ENCODE data around the gene TTC39B. TPM values are rescaled to one million over a fixed set of nuclear protein-coding genes. Genes with fewer than 3 reads are reported as not detected.

Gene TTC39B
- total RNA-seq, 2 donors from 2014 or later: 5.3 to 6.0 TPM

- DNase-seq (no peak), ATAC-seq (no peak)
- no peak overlapping the region for H3K4me3 ChIP-seq
- intact Hi-C loops (cut with DNase I): loop anchor here (10.0 kb wide), 1 partner anchor 143 kb away; no protein-coding TSS in a partner anchor
- WGBS, 2 donors: 86 to 93% methylated on average over 7 of the region's 7 CpGs
- no peaks in the 10 kb centered on the region for H3K36me3 ChIP-seq (replicated peaks in 1 of 2; ENCODE audit: insufficient read depth in 1 of 2, low read depth in 2 of 2)
- TF ChIP-seq CTCF (IDR thresholded peaks at IDR 0.05) (no peak), POLR2A (IDR thresholded peaks at IDR 0.05) (no peak)
- H3K27ac ChIP-seq: no peak overlapping the region
- no peaks in the 10 kb centered on the region for H3K9me3 ChIP-seq
- no peaks in the 10 kb centered on the region for H3K27me3 ChIP-seq
- H3K4me1 ChIP-seq: no peaks in the 10 kb centered on the region
Measured at GRCh38 chr9:15271403-15271802, 35.6 kb downstream of the TTC39B start.

GRCh38 chr9:15268782-15269181 lies 38.2 kb downstream of the TTC39B start:
- intact Hi-C loops (cut with DNase I): no loop called here
- DNase-seq: no peak
- no peak for TF ChIP-seq POLR2A (IDR thresholded peaks at IDR 0.05)
- TF ChIP-seq CTCF (IDR thresholded peaks at IDR 0.05): no peak
- no peaks in the 10 kb centered on the region for H3K27me3 ChIP-seq
- no peak for ATAC-seq
- H3K27ac ChIP-seq: no peak overlapping the region
- no peaks in the 10 kb centered on the region for H3K9me3 ChIP-seq
- no peaks in the 10 kb centered on the region for H3K36me3 ChIP-seq (replicated peaks in 1 of 2; ENCODE audit: insufficient read depth in 1 of 2, low read depth in 2 of 2)
- H3K4me3 ChIP-seq: no peak overlapping the region
- WGBS, 2 donors: 76 to 80% methylated on average over 3 of the region's 3 CpGs
- H3K4me1 ChIP-seq: no peaks in the 10 kb centered on the region

GRCh38 chr9:15268317-15268716 lies 38.7 kb downstream of the TTC39B start:
- no peak overlapping the region for H3K27ac ChIP-seq
- intact Hi-C loops (cut with DNase I): no loop called here
- H3K9me3 ChIP-seq: no peaks in the 10 kb centered on the region
- H3K4me3 ChIP-seq: no peak overlapping the region
- no peaks in the 10 kb centered on the region for H3K4me1 ChIP-seq
- H3K36me3 ChIP-seq (replicated peaks in 1 of 2; ENCODE audit: insufficient read depth in 1 of 2, low read depth in 2 of 2): no peaks in the 10 kb centered on the region
- WGBS, 2 donors: 93 to 96% methylated on average over 3 of the region's 3 CpGs
- no peaks in the 10 kb centered on the region for H3K27me3 ChIP-seq
- DNase-seq (no peak), ATAC-seq (no peak)
- TF ChIP-seq CTCF (IDR thresholded peaks at IDR 0.05) (no peak), POLR2A (IDR thresholded peaks at IDR 0.05) (no peak)

GRCh38 chr9:15264918-15265317 lies 42.1 kb downstream of the TTC39B start:
- H3K36me3 ChIP-seq (replicated peaks in 1 of 2; ENCODE audit: insufficient read depth in 1 of 2, low read depth in 2 of 2): no peaks in the 10 kb centered on the region
- TF ChIP-seq CTCF (IDR thresholded peaks at IDR 0.05) (no peak), POLR2A (IDR thresholded peaks at IDR 0.05) (no peak)
- H3K27ac ChIP-seq: no peak overlapping the region
- WGBS, 2 donors: 83 to 95% methylated on average over 1 of the region's 1 CpG
- intact Hi-C loops (cut with DNase I): no loop called here
- ATAC-seq: no peak
- no peak overlapping the region for H3K4me3 ChIP-seq
- H3K4me1 ChIP-seq: no peaks in the 10 kb centered on the region
- no peaks in the 10 kb centered on the region for H3K9me3 ChIP-seq
- H3K27me3 ChIP-seq: no peaks in the 10 kb centered on the region
- DNase-seq: no peak

GRCh38 chr9:15262581-15262980 lies 44.4 kb downstream of the TTC39B start:
- Histone ChIP-seq H3K4me1 (no peaks in the 10 kb centered on the region), H3K4me3 (no peak overlapping the region), H3K27ac (no peak overlapping the region), H3K9me3 (no peaks in the 10 kb centered on the region), H3K27me3 (no peaks in the 10 kb centered on the region), H3K36me3 (replicated peaks in 1 of 2; ENCODE audit: insufficient read depth in 1 of 2, low read depth in 2 of 2) (no peaks in the 10 kb centered on the region)
- no peak for TF ChIP-seq POLR2A (IDR thresholded peaks at IDR 0.05)
- TF ChIP-seq CTCF (IDR thresholded peaks at IDR 0.05): no peak
- DNase-seq (no peak), ATAC-seq (no peak)
- intact Hi-C loops (cut with DNase I): no loop called here
- WGBS, 2 donors: 89 to 93% methylated on average over 1 of the region's 1 CpG
